T-cell (primary cell): ENCODE data around the gene DGKA. TPM values are rescaled to one million over a fixed set of nuclear protein-coding genes. Genes with fewer than 3 reads are reported as not detected.

Experiments used
- ATAC-seq, 4 experiments: fragments of 200-7000 bp in 3 of 4; fragments of 150-1000 bp in 1 of 4; cut with Tn5 transposase; replicated peaks in 1 of 4; 1 replicate in 3 of 4; 2 replicates in 1 of 4; pipeline ENCODE4 v1.10.0; 2021; ENCODE audit warnings: moderate library complexity in 3 of 4, mild to moderate bottlenecking in 2 of 4, moderate number of reproducible peaks in 1 of 4
- CTCF ChIA-PET, 2 donors: fragments of 300-600 bp; sonication (Branson Sonifier 250); formaldehyde crosslinking; loops; one replicate each; lab custom pipeline; 2022; ENCODE audit warnings: antibody characterized with exemption in 2 of 2; lab: Charles Lee
- POLR2A ChIA-PET, 2 donors: fragments of 300-600 bp; sonication (Branson Sonifier 250); formaldehyde crosslinking; loops; one replicate each; lab custom pipeline; 2022; ENCODE audit warnings: antibody characterized with exemption in 2 of 2; lab: Charles Lee
- DNase-seq, 35 experiments: peaks; one replicate each; pipeline versions ENCODE4 v3.0.0 to v3.0.0-alpha.2; 2013 to 2023
- H3K27ac ChIP-seq: one replicate; pipeline ENCODE4 v1.5.1; 2013; ENCODE audit warnings: low read length
- H3K27me3 ChIP-seq, 2 experiments: replicated peaks in 1 of 2; 1 replicate in 1 of 2; 2 replicates in 1 of 2; pipeline versions ENCODE4 v1.6.1 to v1.7.0; 2013; ENCODE audit warnings: low read length in 1 of 2, mixed read lengths in 1 of 2; ENCODE audit not compliant: control insufficient read depth in 2 of 2, insufficient read depth in 2 of 2; ENCODE audit errors: extremely low read depth in 1 of 2
- H3K36me3 ChIP-seq, 2 donors: 1 replicate in 1 of 2; 2 replicates in 1 of 2; pipeline versions ENCODE4 v1.6.1 to v1.7.0; 2013; ENCODE audit warnings: low read length in 1 of 2; ENCODE audit not compliant: control insufficient read depth in 2 of 2, insufficient read depth in 1 of 2; ENCODE audit errors: extremely low read depth in 1 of 2
- H3K4me1 ChIP-seq, 2 experiments: 1 replicate in 1 of 2; 2 replicates in 1 of 2; pipeline versions ENCODE4 v1.6.1 to v1.7.0; 2013; ENCODE audit warnings: low read length in 2 of 2, mixed read lengths in 1 of 2; ENCODE audit not compliant: insufficient read depth in 2 of 2, control insufficient read depth in 1 of 2; ENCODE audit errors: extremely low read depth in 1 of 2
- H3K4me3 ChIP-seq, 2 donors: 1 replicate in 1 of 2; 2 replicates in 1 of 2; pipeline versions ENCODE4 v1.5.1 to v1.7.0; 2013; ENCODE audit warnings: mild to moderate bottlenecking in 2 of 2, low read length in 1 of 2, moderate library complexity in 1 of 2; ENCODE audit not compliant: control insufficient read depth in 1 of 2; ENCODE audit errors: extremely low read depth in 1 of 2
- H3K9me3 ChIP-seq: 2 replicates; pipeline ENCODE4 v1.7.0; 2013
- H3K27ac Mint-ChIP-seq, 2 donors: one replicate each; pipeline ENCODE4 v1.8.0; 2020 to 2021; ENCODE audit warnings: mild to moderate bottlenecking in 2 of 2, mixed read lengths in 2 of 2
- H3K27me3 Mint-ChIP-seq, 2 donors: one replicate each; pipeline ENCODE4 v1.8.0; 2021 to 2022; ENCODE audit warnings: mixed read lengths in 2 of 2
- H3K36me3 Mint-ChIP-seq: one replicate; pipeline ENCODE4 v1.8.0; 2021; ENCODE audit warnings: mixed read lengths
- H3K4me1 Mint-ChIP-seq, 3 donors: one replicate each; pipeline ENCODE4 v1.8.0; 2020 to 2022; ENCODE audit warnings: mixed read lengths in 3 of 3, mild to moderate bottlenecking in 1 of 3
- H3K4me3 Mint-ChIP-seq, 3 donors: one replicate each; pipeline ENCODE4 v1.8.0; 2020 to 2022; ENCODE audit warnings: mild to moderate bottlenecking in 3 of 3, mixed read lengths in 3 of 3, moderate library complexity in 3 of 3
- H3K9me3 Mint-ChIP-seq, 3 donors: one replicate each; pipeline ENCODE4 v1.8.0; 2020 to 2022; ENCODE audit warnings: mixed read lengths in 3 of 3
- WGBS: methylation state at CpG from one replicate; pipeline ENCODE4 v1.1.5; 2013; ENCODE audit warnings: missing lambda C conversion rate; ENCODE audit not compliant: insufficient coverage; 5-methylcytosine and 5-hydroxymethylcytosine counted together
- total RNA-seq, 35 experiments: library from RNA in 6 of 35; stranded (reverse) in 6 of 35; fragments of 120-200 nt in 1 of 35; gene quantifications; one replicate each; pipeline versions ENCODE4 v1.2.1 to v1.2.4 and lab custom pipeline; 2013 to 2026

The DGKA gene
- total RNA-seq, 5 donors from 2014 or later (not counting 1 experiment from before 2014, with no cell fraction given), result 896 to 1,314 (median 1,231) TPM

DNA sequence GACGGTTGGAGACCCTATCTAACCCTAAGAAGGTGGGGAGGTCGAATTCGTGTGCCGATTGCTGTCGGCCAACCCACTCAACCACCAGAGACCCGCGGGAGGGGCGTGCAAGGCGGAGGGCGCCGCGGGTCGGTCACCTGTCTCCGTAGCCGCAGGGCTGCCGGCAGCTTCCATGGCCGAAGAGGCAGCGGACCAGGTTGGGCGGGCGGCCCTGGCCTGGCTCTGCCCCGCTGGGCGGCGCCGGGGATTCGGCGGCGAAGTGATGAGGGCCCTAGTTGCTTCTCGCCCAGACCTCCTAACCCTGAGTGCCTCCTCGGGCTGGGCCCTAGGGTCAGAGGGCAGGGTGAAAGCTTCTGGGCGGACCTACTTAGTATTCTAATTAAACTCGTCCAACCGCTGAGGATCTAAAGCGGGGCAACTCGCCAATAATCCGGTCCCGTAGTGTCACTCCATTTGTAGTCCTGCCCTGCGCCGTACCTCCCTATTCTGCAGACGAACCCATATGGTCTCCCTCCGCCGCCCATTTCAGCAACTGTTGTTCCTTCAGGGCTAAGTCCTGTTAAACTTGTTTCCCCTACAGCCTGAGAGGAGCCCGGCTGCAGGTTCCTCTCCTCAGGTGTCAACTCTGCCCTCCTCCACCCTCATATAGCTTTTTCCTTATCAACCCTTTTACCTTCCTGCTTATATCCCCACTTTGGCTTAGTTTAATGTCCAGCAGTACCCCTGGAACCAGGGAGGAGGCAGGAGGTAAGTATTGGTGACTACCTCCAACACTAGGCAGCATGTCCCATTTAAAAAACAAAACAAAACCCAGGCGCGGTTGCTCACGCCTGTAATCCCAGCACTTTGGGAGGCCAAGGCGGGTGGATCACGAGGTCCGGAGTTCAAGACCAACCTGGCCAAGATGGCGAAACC lies 3.1 kb upstream of the DGKA start, which contains the start of gene PYM1:
Gene PYM1 (minus strand): TSS at position 307 of the 915 bp plus-strand sequence. CDS start 133 bp downstream, at position 174.
- H3K27me3 ChIP-seq, result no peaks in the 10 kb centered on the region
- DNase-seq, result peak in 34 of 35 experiments; percentile 26 to 77 (median 53)
- CTCF ChIA-PET, result interaction anchor here (0.6 to 3.5 kb wide), 9 partner anchors 8 to 1188 kb away, joined by 3 to 15 read pairs (median 5); partner anchors contain the start of genes DNAJC14 (in 1 of the 2), ORMDL2 (in 1 of the 2), RAB5B (in 1 of the 2) and SARNP (in 1 of the 2)
- Mint-ChIP-seq H3K4me3 (peak within 1 kb of the TSS; percentile 96 to 100 (median 97)), H3K9me3 (no peaks in the 10 kb centered on the region), H3K27ac (peak within 1 kb of the TSS; percentile 96 to 99), H3K27me3 (no peaks in the 10 kb centered on the region), H3K4me1 (peaks cover 47 to 72% (median 56%) of the 10 kb centered on the region in 3 donors), H3K36me3 (peaks cover 13% of the 10 kb centered on the region)
- 0% methylated on average over 38 of the region's 49 CpGs for WGBS
- H3K4me1 ChIP-seq, result peaks cover 18 to 32% of the 10 kb centered on the region in 2 experiments
- peak within 1 kb of the TSS; percentile 86 to 100 for H3K4me3 ChIP-seq
- H3K27ac ChIP-seq, result peak within 1 kb of the TSS; percentile 79
- H3K36me3 ChIP-seq, result peaks cover 0 to 9% of the 10 kb centered on the region in 2 donors
- ATAC-seq, result peak in 3 of 4 experiments; percentile 6 to 9 (median 6)
- H3K9me3 ChIP-seq, result no peaks in the 10 kb centered on the region
- POLR2A ChIA-PET, result interaction anchor here in 1 of 2 donors (0.6 to 0.7 kb wide), 2 partner anchors 195 to 1643 kb away, joined by 3 read pairs; no protein-coding TSS in a partner anchor

DNA sequence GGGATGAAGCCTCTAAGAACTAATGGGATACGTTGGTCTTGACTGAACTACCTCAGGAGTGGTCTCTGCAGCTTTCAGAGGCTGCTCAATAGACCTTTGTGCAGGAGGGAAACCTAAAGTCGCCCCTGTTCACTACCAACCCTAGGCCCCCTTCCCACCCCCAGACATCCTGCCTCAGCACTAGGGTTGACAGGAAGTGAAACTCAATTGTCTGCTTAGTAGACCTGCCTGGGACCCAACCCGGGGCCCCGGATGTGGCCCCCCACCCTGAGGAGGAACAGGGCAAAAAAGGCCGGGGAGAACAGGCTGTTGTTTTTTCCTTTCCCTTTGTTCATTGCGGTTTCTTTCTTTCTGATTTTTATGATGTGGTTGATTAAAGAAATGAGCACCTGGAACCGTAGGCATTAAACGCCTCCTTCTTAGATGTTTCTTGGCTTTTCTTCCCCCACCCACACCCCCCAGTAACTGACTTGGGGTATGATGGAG lies 1.6 kb upstream of the DGKA start:
- H3K27ac ChIP-seq, result peak overlapping the region; percentile 79
- POLR2A ChIA-PET, result no interaction called here
- CTCF ChIA-PET, result interaction anchor here (0.6 to 1.3 kb wide), 4 partner anchors 9 to 191 kb away, joined by 3 to 14 read pairs (median 6); no protein-coding TSS in a partner anchor
- H3K4me3 Mint-ChIP-seq, result peak overlapping the region; percentile 96 to 100 (median 97)
- no peaks in the 10 kb centered on the region for H3K27me3 ChIP-seq
- peak overlapping the region; percentile 88 to 100 for H3K4me3 ChIP-seq
- no peaks in the 10 kb centered on the region for H3K9me3 Mint-ChIP-seq
- no peaks in the 10 kb centered on the region for H3K9me3 ChIP-seq
- ATAC-seq (peak; percentile 56 to 72 (median 60)), DNase-seq (peak; percentile 82 to 98 (median 92))
- H3K27ac Mint-ChIP-seq, result peak overlapping the region; percentile 96 to 99
- peaks cover 0 to 16% of the 10 kb centered on the region in 2 donors for H3K36me3 ChIP-seq
- no peaks in the 10 kb centered on the region for H3K27me3 Mint-ChIP-seq
- WGBS, result 0% methylated on average over 2 of the region's 8 CpGs
- H3K4me1 ChIP-seq, result peaks cover 31 to 47% of the 10 kb centered on the region in 2 experiments
- peaks cover 50 to 76% (median 64%) of the 10 kb centered on the region in 3 donors for H3K4me1 Mint-ChIP-seq
- H3K36me3 Mint-ChIP-seq, result peaks cover 24% of the 10 kb centered on the region

- CTCF ChIA-PET, result interaction anchor here in 1 of 2 donors (1.1 kb wide), 1 partner anchor 9 kb away, joined by 6 read pairs; no protein-coding TSS in a partner anchor
- Histone ChIP-seq H3K9me3 (no peaks in the 10 kb centered on the region), H3K4me1 (peaks cover 34 to 60% of the 10 kb centered on the region in 2 experiments), H3K36me3 (peaks cover 0 to 26% of the 10 kb centered on the region in 2 donors), H3K27me3 (no peaks in the 10 kb centered on the region), H3K27ac (peak overlapping the region; percentile 84), H3K4me3 (peak overlapping the region; percentile 88 to 98)
- Mint-ChIP-seq H3K4me3 (peak overlapping the region; percentile 96 to 100 (median 97)), H3K9me3 (no peaks in the 10 kb centered on the region), H3K4me1 (peaks cover 53 to 77% (median 67%) of the 10 kb centered on the region in 3 donors), H3K27me3 (no peaks in the 10 kb centered on the region), H3K36me3 (peaks cover 31% of the 10 kb centered on the region), H3K27ac (peak overlapping the region; percentile 96 to 99)
- POLR2A ChIA-PET, result no interaction called here
- ATAC-seq (no peak), DNase-seq (peak in 1 of 35 experiments; percentile 6)
- whole genome bisulfite sequencing, result 0% methylated on average over 9 of the region's 10 CpGs
Observed at GRCh38 chr12:55931317-55931779, 386 bp downstream of the DGKA start.

DNA sequence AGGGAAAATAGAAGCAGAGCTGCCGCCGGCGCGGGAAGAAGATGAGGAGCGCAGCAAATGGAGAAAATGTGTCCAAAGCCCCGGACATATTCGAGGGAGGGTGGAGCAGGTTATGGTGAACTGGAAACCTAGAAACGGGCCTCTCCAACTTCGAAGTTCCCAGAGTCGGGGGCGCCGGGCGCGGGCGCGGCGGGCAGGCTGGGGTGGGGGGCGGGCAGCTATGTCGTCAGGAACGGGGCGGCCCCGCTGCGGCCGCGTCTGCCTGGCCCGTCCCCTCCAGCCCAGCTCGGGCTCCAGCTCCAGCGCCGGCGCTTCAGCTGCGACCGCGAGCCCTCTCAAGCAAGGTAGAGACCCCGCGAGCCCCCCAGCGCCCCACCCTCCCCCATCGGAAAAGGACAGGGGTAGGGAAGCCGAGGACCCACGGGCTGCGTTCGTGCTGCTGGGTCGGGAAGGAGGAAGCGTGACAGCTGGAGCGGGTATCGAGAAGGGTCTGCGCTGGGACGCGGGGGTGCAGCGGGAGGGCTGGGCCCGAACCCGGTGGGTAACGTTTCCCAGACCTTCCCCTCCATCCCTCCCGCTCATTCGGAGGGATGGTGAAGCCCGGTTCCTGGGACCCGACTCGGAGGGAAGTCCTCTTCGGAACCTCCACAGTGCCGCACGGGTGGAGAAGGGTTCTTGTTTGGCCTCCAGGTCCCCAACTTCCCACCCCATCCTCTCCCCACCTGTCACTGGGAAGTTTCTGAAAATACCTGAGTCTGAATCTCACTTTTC lies 1.0 kb downstream of the DGKA start:
- peaks cover 34% of the 10 kb centered on the region for H3K36me3 Mint-ChIP-seq
- no peak for ATAC-seq
- peak overlapping the region; percentile 88 to 98 for H3K4me3 ChIP-seq
- WGBS, result under 1% methylated on average over 32 of the region's 60 CpGs
- H3K9me3 ChIP-seq, result no peaks in the 10 kb centered on the region
- DNase-seq, result peak in 6 of 35 experiments; percentile 12 to 53 (median 33)
- ChIA-PET POLR2A (no interaction called here), CTCF (interaction anchor here in 1 of 2 donors (1.1 kb wide), 1 partner anchor 8 kb away, joined by 6 read pairs; no protein-coding TSS in a partner anchor)
- no peaks in the 10 kb centered on the region for H3K27me3 ChIP-seq
- no peaks in the 10 kb centered on the region for H3K9me3 Mint-ChIP-seq
- H3K27me3 Mint-ChIP-seq, result no peaks in the 10 kb centered on the region
- peak overlapping the region; percentile 96 to 100 (median 97) for H3K4me3 Mint-ChIP-seq
- peak overlapping the region; percentile 96 to 99 for H3K27ac Mint-ChIP-seq
- peaks cover 0 to 32% of the 10 kb centered on the region in 2 donors for H3K36me3 ChIP-seq
- peaks cover 37 to 65% of the 10 kb centered on the region in 2 experiments for H3K4me1 ChIP-seq
- H3K4me1 Mint-ChIP-seq, result peaks cover 56 to 77% (median 70%) of the 10 kb centered on the region in 3 donors
- peak overlapping the region; percentile 84 for H3K27ac ChIP-seq

DNA sequence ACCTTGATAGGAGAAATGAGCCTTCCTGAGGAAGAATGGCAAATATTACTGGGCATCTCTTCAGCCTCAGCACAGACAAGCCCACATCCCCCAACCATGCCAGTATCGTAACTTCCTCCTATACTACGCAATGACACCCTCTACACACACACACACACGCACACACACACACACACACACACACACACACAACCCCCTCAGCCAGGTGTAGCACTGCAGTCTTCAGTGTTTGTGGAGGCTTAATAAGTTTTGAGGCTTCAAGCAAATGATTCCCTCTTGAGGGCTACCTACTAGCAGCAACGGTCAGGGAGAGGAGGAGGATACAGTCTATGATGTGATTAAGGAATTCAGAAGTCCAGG lies 1.6 kb downstream of the DGKA start:
- ChIA-PET CTCF (interaction anchor here in 1 of 2 donors (1.0 to 1.3 kb wide), 2 partner anchors 42 to 115 kb away, joined by 4 to 6 read pairs; partner anchors contain the start of genes ORMDL2, RAB5B and SARNP), POLR2A (no interaction called here)
- ATAC-seq (peak in 1 of 4 experiments; percentile 8), DNase-seq (peak in 34 of 35 experiments; percentile 23 to 70 (median 55))
- Histone ChIP-seq H3K36me3 (peaks cover 3 to 38% of the 10 kb centered on the region in 2 donors), H3K27ac (peak overlapping the region; percentile 73), H3K4me1 (peaks cover 43 to 71% of the 10 kb centered on the region in 2 experiments), H3K27me3 (no peaks in the 10 kb centered on the region), H3K9me3 (no peaks in the 10 kb centered on the region), H3K4me3 (peak overlapping the region; percentile 88 to 93)
- peaks cover 40% of the 10 kb centered on the region for H3K36me3 Mint-ChIP-seq
- H3K27me3 Mint-ChIP-seq, result no peaks in the 10 kb centered on the region
- peaks cover 62 to 80% (median 76%) of the 10 kb centered on the region in 3 donors for H3K4me1 Mint-ChIP-seq
- H3K4me3 Mint-ChIP-seq, result peak overlapping the region; percentile 96 to 100 (median 97)
- WGBS, result 0% methylated on average over 1 of the region's 4 CpGs
- H3K27ac Mint-ChIP-seq, result peak overlapping the region; percentile 96 to 99
- H3K9me3 Mint-ChIP-seq, result no peaks in the 10 kb centered on the region
